OCI-LY7 (cell line): ENCODE data around the gene NCLN. TPM values are rescaled to one million over a fixed set of nuclear protein-coding genes. Genes with fewer than 3 reads are reported as not detected.
A peak's percentile ranks its signal among the peaks of the same experiment; 100 is the strongest.

Experiments
- BruUV-seq: library from RNA; stranded (reverse); fragments of 400-500 nt; replicated peaks from 2 replicates; lab custom pipeline; 2021; lab: Mats Ljungman, UMichigan
- CTCF ChIA-PET: fragments of 300-600 bp; sonication (Branson Sonifier 250); formaldehyde crosslinking; loops from one replicate; lab custom pipeline; 2022; ENCODE audit warnings: antibody characterized with exemption; ENCODE audit not compliant: unreplicated experiment; lab: Charles Lee
- POLR2A ChIA-PET: fragments of 300-600 bp; sonication (Branson Sonifier 250); formaldehyde crosslinking; loops from one replicate; lab custom pipeline; 2022; ENCODE audit warnings: antibody characterized with exemption; lab: Charles Lee
- DNase-seq: peaks from one replicate; pipeline ENCODE4 v3.0.0-alpha.2; 2015; ENCODE audit warnings: low spot score
- H2AFZ ChIP-seq: fragments of 200-600 bp; sonication (generic), shearing (Covaris generic); 2 replicates; pipeline ENCODE4 v1.6.1; 2014; ENCODE audit warnings: mild to moderate bottlenecking, antibody characterized with exemption, low read length, moderate library complexity
- H3K27ac ChIP-seq: fragments of 200-600 bp; sonication (generic); 2 replicates; pipeline ENCODE4 v1.5.1; 2014; ENCODE audit warnings: mixed run types, low read depth, mild to moderate bottlenecking, moderate library complexity, low read length, inconsistent platforms; ENCODE audit not compliant: poor library complexity, severe bottlenecking
- H3K36me3 ChIP-seq: fragments of 200-600 bp; sonication (generic); 2 replicates; pipeline ENCODE4 v1.6.1; 2014; ENCODE audit warnings: mild to moderate bottlenecking, antibody characterized with exemption, low read length, moderate library complexity, mixed read lengths; ENCODE audit not compliant: insufficient read depth
- H3K4me1 ChIP-seq: fragments of 200-600 bp; sonication (generic); 2 replicates; pipeline ENCODE4 v1.5.1; 2014; ENCODE audit warnings: mild to moderate bottlenecking, low read length; ENCODE audit not compliant: insufficient read depth, poor library complexity, severe bottlenecking
- H3K4me2 ChIP-seq: fragments of 200-600 bp; sonication (generic); 2 replicates; pipeline ENCODE4 v1.6.1; 2014; ENCODE audit warnings: mild to moderate bottlenecking, low read length
- H3K4me3 ChIP-seq: fragments of 200-600 bp; sonication (generic); 2 replicates; pipeline ENCODE4 v1.5.1; 2014; ENCODE audit warnings: mild to moderate bottlenecking, low read depth, low read length; ENCODE audit not compliant: poor library complexity, severe bottlenecking
- H3K79me2 ChIP-seq: fragments of 200-600 bp; sonication (generic); 2 replicates; pipeline ENCODE4 v1.6.1; 2016; ENCODE audit warnings: low read depth, mild to moderate bottlenecking, low read length, moderate library complexity, mixed read lengths; ENCODE audit not compliant: insufficient read depth
- H3K9me2 ChIP-seq: fragments of 200-600 bp; sonication (generic); 2 replicates; pipeline ENCODE4 v1.6.1; 2016; ENCODE audit warnings: mild to moderate bottlenecking, low read length, mixed read lengths; ENCODE audit not compliant: insufficient read depth
- H3K9me3 ChIP-seq: fragments of 200-600 bp; sonication (generic); 2 replicates; pipeline ENCODE4 v1.6.1; 2014; ENCODE audit warnings: mild to moderate bottlenecking, mixed run types, low read length, mixed read lengths
- H4K20me1 ChIP-seq: fragments of 200-600 bp; sonication (generic); 2 replicates; pipeline ENCODE4 v1.6.1; 2014; ENCODE audit warnings: mild to moderate bottlenecking, antibody characterized with exemption, low read length, moderate library complexity, mixed read lengths; ENCODE audit not compliant: insufficient read depth
- CTCF ChIP-seq: fragments of 200-600 bp; sonication (generic); conservative IDR thresholded peaks from 2 replicates; pipeline ENCODE4 v1.5.1; 2014; ENCODE audit warnings: mild to moderate bottlenecking, antibody characterized with exemption, low read length, moderate library complexity, mixed read lengths
- EZH2phosphoT487 ChIP-seq: fragments of 200-600 bp; sonication (generic); IDR thresholded peaks from 2 replicates; pipeline ENCODE4 v1.6.1; 2018; ENCODE audit warnings: low read depth, borderline replicate concordance, mild to moderate bottlenecking, mixed run types, antibody characterized with exemption, low read length, moderate library complexity, mixed read lengths
- intact Hi-C: fragments of 100-400 bp; cut with micrococcal nuclease; formaldehyde crosslinking; loops from one replicate; pipeline ENCODE4 v1.10.0; 2022; ENCODE audit not compliant: unreplicated experiment
- total RNA-seq, 2 experiments: library from RNA; depleted of rRNA in 1 of 2; stranded (reverse); fragments of >200 nt in 1 of 2; shearing (Covaris generic) in 1 of 2; gene quantifications; 2 replicates each; pipeline ENCODE4 v1.2.3, GENCODE V29; 2014 to 2022

Gene NCLN
- total RNA-seq, 2 experiments from 2014 or later = 49.2 to 61.9 TPM

DNA sequence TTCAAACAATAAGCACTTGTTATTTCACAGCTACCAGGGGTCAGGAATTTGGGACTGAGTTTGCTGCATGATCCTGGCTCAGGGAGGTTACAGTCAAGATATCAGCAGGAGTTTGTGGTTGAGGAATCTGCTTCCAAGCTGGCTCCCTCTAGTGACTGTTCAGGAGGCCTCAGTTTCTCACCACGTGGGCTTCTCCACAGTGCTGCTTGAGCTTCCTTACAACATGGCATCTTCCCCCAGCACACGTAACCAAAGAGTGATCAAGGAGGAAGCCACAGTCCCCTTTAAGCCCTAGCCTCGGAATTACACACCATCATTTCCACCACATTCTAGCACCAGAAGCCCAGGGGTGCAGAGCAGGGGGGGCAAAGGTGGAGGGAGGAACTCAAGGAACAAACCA is 67.5 kb downstream of the NCLN start:
- no TSS peak for BruUV-seq

GRCh38 chr19:3254520-3254919 is 68.8 kb downstream of the NCLN start:
- H2AFZ ChIP-seq = no peak overlapping the region
- H3K4me2 ChIP-seq = no peak overlapping the region
- no peak overlapping the region for H3K27ac ChIP-seq
- no peaks in the 10 kb centered on the region for H3K36me3 ChIP-seq
- BruUV-seq = no TSS peak
- DNase-seq = no peak
- no peaks in the 10 kb centered on the region for H3K9me3 ChIP-seq
- TF ChIP-seq EZH2phosphoT487 (no peak), CTCF (no peak)
- no peaks in the 10 kb centered on the region for H3K4me1 ChIP-seq
- no peak overlapping the region for H3K4me3 ChIP-seq
- ChIA-PET POLR2A (no interaction called here), CTCF (no interaction called here)
- H3K9me2 ChIP-seq = no peaks in the 10 kb centered on the region
- H3K79me2 ChIP-seq = no peaks in the 10 kb centered on the region
- intact Hi-C loops = no loop called here
- H4K20me1 ChIP-seq = no peaks in the 10 kb centered on the region

More for the DNA sequence above, 67.5 kb downstream of the NCLN start:
- no peak overlapping the region for H2AFZ ChIP-seq
- H4K20me1 ChIP-seq = no peaks in the 10 kb centered on the region
- ChIA-PET POLR2A (no interaction called here), CTCF (interaction anchor here (1.2 kb wide), 1 partner anchor 23 kb away, joined by 4 read pairs; no protein-coding TSS in a partner anchor)
- TF ChIP-seq CTCF (peak; percentile 38; the same call in 1 of the 2 replicates), EZH2phosphoT487 (no peak)
- H3K36me3 ChIP-seq = no peaks in the 10 kb centered on the region
- no peak overlapping the region for H3K27ac ChIP-seq
- H3K9me2 ChIP-seq = no peaks in the 10 kb centered on the region
- H3K79me2 ChIP-seq = no peaks in the 10 kb centered on the region
- DNase-seq = peak; percentile 23
- no peaks in the 10 kb centered on the region for H3K9me3 ChIP-seq
- H3K4me2 ChIP-seq = no peak overlapping the region
- no peaks in the 10 kb centered on the region for H3K4me1 ChIP-seq
- intact Hi-C loops = no loop called here
- H3K4me3 ChIP-seq = no peak overlapping the region

DNA sequence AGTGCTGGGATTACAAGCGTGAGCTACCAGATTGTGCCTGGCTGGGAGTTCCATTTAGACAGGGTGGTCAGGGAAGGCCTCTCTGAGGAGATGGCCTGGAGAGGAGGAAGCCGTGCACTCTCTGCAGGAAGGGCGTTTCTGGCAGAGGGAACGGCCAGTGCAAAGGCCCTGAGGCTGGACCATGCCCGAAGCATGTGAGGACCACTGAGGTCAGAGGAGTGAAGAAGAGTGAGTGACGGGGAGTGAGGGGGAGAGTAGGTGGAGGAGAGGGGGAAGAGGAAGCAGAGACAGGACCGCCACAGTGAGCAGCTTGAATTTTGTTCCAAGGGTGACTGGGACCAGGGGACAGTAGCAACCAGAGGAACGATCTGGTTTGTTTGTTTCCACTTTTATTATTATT is 71.3 kb downstream of the NCLN start:
- CTCF ChIA-PET = no interaction called here
- BruUV-seq = no TSS peak

More for the DNA sequence above, 71.3 kb downstream of the NCLN start:
- Histone ChIP-seq H3K9me3 (no peaks in the 10 kb centered on the region), H3K4me1 (no peaks in the 10 kb centered on the region), H3K27ac (no peak overlapping the region), H3K9me2 (no peaks in the 10 kb centered on the region), H3K4me3 (no peak overlapping the region), H3K36me3 (no peaks in the 10 kb centered on the region), H2AFZ (no peak overlapping the region), H3K4me2 (no peak overlapping the region), H3K79me2 (no peaks in the 10 kb centered on the region), H4K20me1 (no peaks in the 10 kb centered on the region)
- intact Hi-C loops = no loop called here
- TF ChIP-seq EZH2phosphoT487 (no peak), CTCF (no peak)
- no peak for DNase-seq
- POLR2A ChIA-PET = no interaction called here

Other genes with a start within 250 kb of the NCLN start
- gene ZNF77, start 241.0 kb upstream of the NCLN start, total RNA-seq (2014; rRNA removed; shearing (Covaris generic)) = 4.8 and 5.4 TPM in 2 replicates
- gene ZNF77, start 241.0 kb upstream of the NCLN start, total RNA-seq (2022) = 6.8 TPM in 2 replicates
- 15.9 and 16.4 TPM in 2 replicates for gene TLE6, start 208.4 kb upstream of the NCLN start, total RNA-seq (2014; rRNA removed; shearing (Covaris generic))
- 21.5 and 23.0 TPM in 2 replicates for gene TLE6, start 208.4 kb upstream of the NCLN start, total RNA-seq (2022)
- gene TLE2, start 156.7 kb upstream of the NCLN start, total RNA-seq (2014; rRNA removed; shearing (Covaris generic)) = 1.6 and 1.7 TPM in 2 replicates
- gene TLE2, start 156.7 kb upstream of the NCLN start, total RNA-seq (2022) = 1.1 and 1.2 TPM in 2 replicates
- 424 and 448 TPM in 2 replicates for gene TLE5, start 123.4 kb upstream of the NCLN start, total RNA-seq (2014; rRNA removed; shearing (Covaris generic))
- gene TLE5, start 123.4 kb upstream of the NCLN start, total RNA-seq (2022) = 376 and 463 TPM in 2 replicates
- 12.9 and 13.4 TPM in 2 replicates for gene GNA11, start 91.6 kb upstream of the NCLN start, total RNA-seq (2014; rRNA removed; shearing (Covaris generic))
- 10.1 and 14.3 TPM in 2 replicates for gene GNA11, start 91.6 kb upstream of the NCLN start, total RNA-seq (2022)
- gene GNA15, start 49.9 kb upstream of the NCLN start, total RNA-seq (2014; rRNA removed; shearing (Covaris generic)) = not detected in 2 replicates
- gene GNA15, start 49.9 kb upstream of the NCLN start, total RNA-seq (2022) = not detected in 2 replicates
- 25.9 and 34.1 TPM in 2 replicates for gene S1PR4, start 7.2 kb upstream of the NCLN start, total RNA-seq (2014; rRNA removed; shearing (Covaris generic))
- 25.8 and 26.5 TPM in 2 replicates for gene S1PR4, start 7.2 kb upstream of the NCLN start, total RNA-seq (2022)
- 0.13 TPM in 1 of 2 replicates, not detected in the other for gene CELF5, start 38.7 kb downstream of the NCLN start, total RNA-seq (2014; rRNA removed; shearing (Covaris generic))
- not detected in 2 replicates for gene CELF5, start 38.7 kb downstream of the NCLN start, total RNA-seq (2022)
- 1.0 and 1.7 TPM in 2 replicates for gene NFIC, start 180.7 kb downstream of the NCLN start, total RNA-seq (2014; rRNA removed; shearing (Covaris generic))
- 1.5 and 1.8 TPM in 2 replicates for gene NFIC, start 180.7 kb downstream of the NCLN start, total RNA-seq (2022)